Adrenal gland (tissue), 12 donors: ENCODE measurements around the gene MFNG. TPM values are rescaled to one million over a fixed set of nuclear protein-coding genes. Genes with fewer than 3 reads are reported as not detected.

ENCODE experiments used
- DNase-seq, 7 donors: peaks; one replicate each; pipeline ENCODE4 v3.0.0-alpha.2; 2019 to 2020
- H3K27ac ChIP-seq, 5 donors: fragments of 200-600 bp; sonication (generic) in 4 of 5; 1 replicate in 3 of 5; 2 replicates in 2 of 5; pipeline versions ENCODE4 v1.5.1 to v1.8.0; 2016 to 2020; ENCODE audit warnings: mild to moderate bottlenecking in 1 of 5
- H3K27me3 ChIP-seq: fragments of 200-600 bp; 2 replicates; pipeline ENCODE4 v1.8.0; 2021
- H3K36me3 ChIP-seq, 2 donors: fragments of 200-600 bp; replicated peaks in 1 of 2; 1 replicate in 1 of 2; 2 replicates in 1 of 2; pipeline versions ENCODE4 v1.5.1 to v1.8.0; 2018 to 2022
- H3K4me1 ChIP-seq, 2 donors: fragments of 200-600 bp; replicated peaks in 1 of 2; 1 replicate in 1 of 2; 2 replicates in 1 of 2; pipeline versions ENCODE4 v1.5.1 to v1.8.0; 2018 to 2021
- H3K4me3 ChIP-seq, 4 donors: fragments of 200-600 bp; sonication (generic) in 3 of 4; one replicate each; pipeline ENCODE4 v1.5.1; 2016 to 2018
- H3K9me3 ChIP-seq, 3 donors: fragments of 200-600 bp; sonication (generic) in 1 of 3; replicated peaks in 1 of 3; 1 replicate in 2 of 3; 2 replicates in 1 of 3; pipeline versions ENCODE4 v1.5.1 to v1.8.0; 2016 to 2021
- CTCF ChIP-seq, 6 experiments: fragments of 450-650 bp in 4 of 6; fragments of 200-600 bp in 2 of 6; sonication (generic) in 1 of 6; IDR thresholded peaks; 1 replicate in 5 of 6; 2 replicates in 1 of 6; pipeline versions ENCODE4 v1.5.1 to v1.8.0; 2016 to 2021; ENCODE audit warnings: antibody characterized with exemption in 6 of 6, mild to moderate bottlenecking in 2 of 6, moderate library complexity in 1 of 6
- POLR2A ChIP-seq, 2 donors: fragments of 450-650 bp; IDR thresholded peaks; one replicate each; pipeline ENCODE4 v1.6.1; 2017; ENCODE audit warnings: antibody characterized with exemption in 2 of 2, mild to moderate bottlenecking in 2 of 2, moderate library complexity in 1 of 2
- WGBS, 4 donors: extraction: QIAGEN DNeasy Blood & Tissue Kit in 2 of 4; methylation state at CpG; one replicate each; pipeline versions ENCODE4 v1.1.5 to v1.1.7; 2013 to 2017; 5-methylcytosine and 5-hydroxymethylcytosine counted together
- intact Hi-C, 2 donors: fragments of 100-400 bp; cut with DNase I; formaldehyde crosslinking; loops; one replicate each; pipeline versions ENCODE4 v1.14.1 to v1.15.0; 2022 to 2023
- polyA plus RNA-seq, 3 donors: library from polyadenylated mRNA; stranded (reverse); fragments of 200-250 nt in 2 of 3; fragments of 350-450 nt in 1 of 3; fragmentation: Illumina TruSeq in 1 of 3; extraction: RNeasy Lipid Tissue Mini Kit (QIAGEN cat#74804) in 1 of 3; gene quantifications; one replicate each; pipeline ENCODE4 v1.2.3, GENCODE V29; 2013 to 2014
- total RNA-seq, 9 donors: library from RNA; depleted of rRNA in 4 of 9; stranded (reverse); fragments of >200 nt in 4 of 9; fragments of 120-200 nt in 1 of 9; fragmentation: NEBNext Ultra II Directional in 1 of 9; extraction: Animal tissue kit (Norgen Biotek cat#: 25700) in 1 of 9; gene quantifications; one replicate each; pipeline versions ENCODE4 v1.1.0 to v1.2.4, GENCODE V29; 2013 to 2023
- donor health status: healthy with polysubstance abuse.
- donor health status: Bipolar disorder and iron deficiency.
- donor health status: DM: yes; HTN: yes; CAD: no.
- donor health status: DM: no; HTN: no; CAD: no.
- donor health status: DM: no; HTN: no; CAD: no.
- donor health status: DM: yes; HTN: yes; CAD: no.

The MFNG gene
- total and polyA plus RNA-seq, 12 donors: 4.0 to 27.6 (median 17.9) TPM

GRCh38 chr22:37520776-37521191, 34.6 kb upstream of the MFNG start:
- intact Hi-C loops: no loop called here
- H3K27me3 ChIP-seq: no peaks in the 10 kb centered on the region

GRCh38 chr22:37519268-37520195, 33.3 kb upstream of the MFNG start, which contains the start of gene CARD10:
TSS of gene CARD10 (minus strand) at chr22:37519415. CDS start at chr22:37519200, 215 bp downstream.
- no peaks in the 10 kb centered on the region for H3K9me3 ChIP-seq
- TF ChIP-seq CTCF (IDR thresholded peaks at IDR 0.05): no peak
- TF ChIP-seq POLR2A (IDR thresholded peaks at IDR 0.05): peak in 1 of 2 donors; percentile 15
- no peaks in the 10 kb centered on the region for H3K36me3 ChIP-seq
- 5 to 67% (median 15%) methylated on average over 6 to 99 of the region's 99 CpGs for WGBS, 4 donors
- no peaks in the 10 kb centered on the region for H3K27me3 ChIP-seq
- H3K27ac ChIP-seq: peak within 1 kb of the TSS in 3 of 5 donors; percentile 41 to 66 (median 42)
- peak within 1 kb of the TSS in 2 of 4 donors; percentile 18 to 86 for H3K4me3 ChIP-seq
- H3K4me1 ChIP-seq: peaks cover 5% of the 10 kb centered on the region in 2 donors
- DNase-seq: peak in 1 of 7 donors; percentile 38
- intact Hi-C loops: no loop called here

More at GRCh38 chr22:37520776-37521191, 34.6 kb upstream of the MFNG start:
- 28 to 33% (median 31%) methylated on average over 10 of the region's 10 CpGs for WGBS, 4 donors
- peaks cover 5 to 16% of the 10 kb centered on the region in 2 donors for H3K4me1 ChIP-seq
- TF ChIP-seq POLR2A (IDR thresholded peaks at IDR 0.05) (no peak), CTCF (IDR thresholded peaks at IDR 0.05) (no peak)
- no peak overlapping the region for H3K4me3 ChIP-seq
- H3K9me3 ChIP-seq: no peaks in the 10 kb centered on the region
- H3K36me3 ChIP-seq: no peaks in the 10 kb centered on the region
- no peak overlapping the region for H3K27ac ChIP-seq
- no peak for DNase-seq

GRCh38 chr22:37518509-37519267, 32.5 kb upstream of the MFNG start:
- no peak for DNase-seq
- Histone ChIP-seq H3K4me1 (peaks cover 5% of the 10 kb centered on the region in 2 donors), H3K9me3 (no peaks in the 10 kb centered on the region), H3K36me3 (no peaks in the 10 kb centered on the region), H3K27ac (peak overlapping the region in 3 of 5 donors; percentile 41 to 66 (median 42)), H3K4me3 (peak overlapping the region in 2 of 4 donors; percentile 18 to 86), H3K27me3 (no peaks in the 10 kb centered on the region)
- TF ChIP-seq CTCF (IDR thresholded peaks at IDR 0.05) (no peak), POLR2A (IDR thresholded peaks at IDR 0.05) (peak in 1 of 2 donors; percentile 19)
- intact Hi-C loops: no loop called here
- 8 to 58% (median 31%) methylated on average over 4 to 63 of the region's 63 CpGs for WGBS, 4 donors
